LoVo (cell line): Measurements from ENCODE around the gene IGF1R.

Experiments
- DNase-seq: peaks from one replicate; pipeline ENCODE4 v3.0.0-alpha.2; 2016; ENCODE audit warnings: low spot score

IGF1R gene

DNA sequence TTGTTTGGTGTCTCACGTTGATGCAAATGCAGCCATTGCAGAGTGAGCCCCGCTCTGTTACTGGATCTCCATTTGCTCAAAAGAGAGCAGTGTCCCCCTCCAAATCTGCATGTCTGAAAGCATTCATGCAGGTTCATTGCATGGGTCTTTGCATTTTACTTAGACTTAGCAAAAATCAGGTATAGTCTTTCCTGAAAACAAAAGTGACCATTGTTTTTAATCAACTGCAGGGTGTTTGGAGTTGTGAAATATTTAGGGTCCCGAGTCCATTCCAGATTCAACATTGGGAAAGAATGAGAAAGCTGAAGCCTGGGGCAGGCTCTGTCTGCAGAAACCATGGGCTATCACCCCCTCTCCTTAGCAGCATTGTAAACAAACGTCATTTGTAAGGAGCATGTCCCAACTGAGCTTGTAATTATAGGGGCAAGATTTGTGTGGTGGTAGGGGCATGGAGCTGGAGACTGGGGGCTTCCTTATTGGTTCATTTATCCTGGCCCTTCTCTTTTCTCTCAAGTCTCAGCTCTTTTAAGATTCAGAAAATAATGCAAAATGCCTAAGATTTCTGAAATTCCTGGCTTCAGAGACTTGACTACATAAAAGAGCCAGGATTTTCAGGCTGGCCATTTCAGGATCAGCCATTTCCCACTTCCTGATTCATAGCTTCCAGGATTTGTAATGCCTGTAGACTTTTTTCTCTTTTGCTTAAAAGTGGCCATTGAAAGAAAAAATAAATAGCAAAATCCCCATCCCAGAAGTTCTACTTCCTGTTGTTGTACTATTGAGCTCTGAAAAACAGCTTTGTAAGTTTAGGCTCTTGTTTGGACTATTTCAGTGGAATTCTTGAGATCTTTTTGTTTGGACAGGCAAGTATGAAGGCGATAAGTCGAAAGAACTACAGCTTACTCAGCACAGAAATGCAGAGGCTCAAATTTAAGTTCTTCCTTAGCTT is 23.0 kb downstream of the IGF1R start:
- DNase-seq, result no peak

DNA sequence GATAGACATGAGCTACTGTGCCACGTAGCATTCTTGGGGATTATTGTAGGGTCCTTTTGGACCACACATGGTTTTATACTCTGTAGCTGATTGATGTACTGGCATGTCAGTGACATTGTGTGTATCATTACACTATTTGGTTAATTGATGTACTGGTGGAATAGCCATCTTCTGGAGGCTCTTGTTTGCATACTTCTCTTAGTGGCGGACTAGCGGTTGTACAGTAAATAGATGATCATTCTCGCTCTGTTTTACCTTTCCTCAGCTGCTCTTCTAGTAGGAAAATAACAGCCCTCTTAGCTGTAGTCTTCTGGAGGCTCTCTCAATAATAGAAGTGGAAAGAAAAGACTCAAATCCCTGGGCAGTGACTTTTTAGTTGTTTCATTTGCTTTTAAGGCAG is 24.8 kb downstream of the IGF1R start:
- DNase-seq, result no peak

DNA sequence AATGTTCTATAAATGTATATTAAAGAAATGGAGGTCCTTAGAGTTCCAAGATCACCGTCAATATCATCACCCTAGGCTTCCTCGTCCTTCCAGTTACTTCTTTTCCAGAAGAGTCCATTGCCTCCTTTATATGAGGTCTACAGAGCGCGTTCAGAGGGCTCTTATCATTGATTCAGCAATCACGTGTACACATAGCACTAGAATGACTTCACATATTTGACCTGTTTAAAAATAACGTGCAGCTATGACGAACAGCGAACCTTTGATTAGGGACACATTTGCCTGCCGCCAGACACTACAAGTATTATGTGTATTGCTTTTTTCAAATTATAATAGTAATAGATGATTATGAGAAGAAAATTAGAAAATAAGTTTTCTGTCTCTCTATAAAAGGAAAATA is 26.0 kb downstream of the IGF1R start:
- DNase-seq, result no peak

DNA sequence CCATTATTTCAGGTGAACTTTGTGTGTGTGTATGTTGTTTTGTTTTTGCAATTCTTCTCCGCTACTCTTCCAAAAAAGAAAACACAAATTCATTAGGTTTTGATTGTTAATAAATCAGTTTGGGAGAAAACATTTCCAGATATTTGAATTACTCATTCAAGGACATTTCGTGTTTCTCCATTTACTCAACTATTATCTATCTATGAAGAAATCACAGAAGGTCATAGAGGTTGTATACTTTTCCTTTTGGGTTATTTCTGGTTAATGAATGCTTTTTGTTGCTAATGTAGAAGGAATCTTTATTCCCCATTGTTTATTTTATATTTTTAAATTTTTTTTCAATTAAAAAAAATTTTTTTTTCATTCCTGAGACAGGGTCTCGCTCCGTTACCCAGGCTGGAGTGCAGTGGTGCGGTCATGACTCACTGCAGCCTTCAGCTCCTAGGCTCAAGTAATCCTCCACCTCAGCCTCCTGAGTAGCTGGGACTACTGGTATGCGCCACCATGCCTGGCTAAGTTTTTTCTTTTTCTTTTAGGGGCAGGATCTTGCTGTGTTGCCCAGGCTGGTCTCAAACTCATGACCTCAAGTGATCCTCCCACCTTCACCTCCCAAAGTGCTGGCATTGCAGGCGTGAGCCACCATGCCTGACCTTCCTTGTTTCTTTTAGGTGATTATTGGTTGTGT is 28.4 kb downstream of the IGF1R start:
- DNase-seq, result no peak

DNA sequence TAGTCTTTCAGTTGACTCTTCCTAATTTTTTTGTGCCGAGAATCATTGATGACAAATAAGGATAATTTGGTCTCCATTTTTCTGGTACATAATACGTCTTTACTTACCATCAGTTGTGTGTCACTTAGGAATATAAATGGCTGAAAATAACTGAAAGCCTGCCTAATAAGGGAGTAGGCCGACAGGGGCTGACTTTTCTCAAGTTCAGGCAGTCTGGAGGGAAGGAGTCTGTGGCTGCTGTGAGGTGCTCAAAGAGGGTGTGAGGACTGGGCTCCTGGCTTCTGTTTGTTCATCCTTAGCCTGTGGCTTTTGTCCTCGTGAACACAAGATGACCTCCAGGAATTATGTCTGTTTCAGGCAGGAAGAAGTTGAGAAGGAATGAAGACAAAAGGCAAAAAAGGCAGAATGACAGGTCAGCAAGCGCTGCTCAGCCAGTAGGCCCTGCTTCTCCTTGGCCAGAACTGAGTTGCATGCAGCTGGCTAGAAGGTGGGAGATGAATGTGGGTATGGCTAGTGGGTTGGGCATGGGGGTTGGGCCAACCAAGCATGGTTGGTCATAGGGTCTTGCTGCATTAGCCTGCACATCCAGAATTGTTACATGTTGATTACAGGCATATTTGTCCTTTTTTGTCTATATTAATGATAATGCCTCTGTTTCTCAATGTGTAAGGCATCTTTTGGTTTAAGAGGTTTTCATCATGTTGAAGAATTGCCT is 29.2 kb downstream of the IGF1R start:
- DNase-seq, result no peak

DNA sequence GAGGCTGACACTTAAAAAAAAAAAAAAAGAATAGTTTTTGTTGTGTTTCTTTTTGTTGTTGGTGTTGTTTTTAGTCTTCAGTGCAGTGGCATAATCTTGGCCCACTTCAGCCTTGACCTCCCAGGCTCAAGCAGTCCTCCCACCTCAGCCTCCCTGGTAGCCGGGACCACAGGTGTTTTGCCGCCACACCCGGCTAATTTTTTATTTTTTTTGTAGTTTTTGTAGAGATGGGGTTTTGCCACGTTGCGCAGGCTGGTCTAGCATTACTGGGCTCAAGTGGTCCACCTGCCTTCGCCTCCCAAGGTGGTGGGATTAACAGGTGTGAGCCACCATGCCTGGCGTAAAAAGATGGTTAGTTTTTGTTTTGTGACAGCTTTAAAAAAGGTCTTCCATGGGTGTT is 30.1 kb downstream of the IGF1R start:
- no peak for DNase-seq

DNA sequence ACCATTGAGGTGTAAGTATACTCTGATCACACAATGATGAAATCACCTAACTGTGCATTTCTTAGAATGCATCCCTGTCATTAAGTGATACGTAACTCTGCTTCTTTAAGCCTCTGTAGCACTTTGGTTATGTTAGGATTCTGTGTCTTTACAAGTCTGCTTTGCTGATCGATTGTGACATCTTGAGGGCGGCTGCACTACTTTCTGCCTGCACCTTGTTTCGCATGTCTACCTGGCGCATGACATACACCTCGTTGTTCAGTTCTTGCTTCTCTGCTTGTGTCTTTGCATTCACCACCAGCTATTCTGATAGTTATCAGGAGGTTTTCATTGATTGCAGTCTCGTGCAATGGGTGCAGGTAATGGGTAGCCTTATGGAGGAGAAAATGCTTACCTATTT is 32.7 kb downstream of the IGF1R start:
- DNase-seq, result no peak

DNA sequence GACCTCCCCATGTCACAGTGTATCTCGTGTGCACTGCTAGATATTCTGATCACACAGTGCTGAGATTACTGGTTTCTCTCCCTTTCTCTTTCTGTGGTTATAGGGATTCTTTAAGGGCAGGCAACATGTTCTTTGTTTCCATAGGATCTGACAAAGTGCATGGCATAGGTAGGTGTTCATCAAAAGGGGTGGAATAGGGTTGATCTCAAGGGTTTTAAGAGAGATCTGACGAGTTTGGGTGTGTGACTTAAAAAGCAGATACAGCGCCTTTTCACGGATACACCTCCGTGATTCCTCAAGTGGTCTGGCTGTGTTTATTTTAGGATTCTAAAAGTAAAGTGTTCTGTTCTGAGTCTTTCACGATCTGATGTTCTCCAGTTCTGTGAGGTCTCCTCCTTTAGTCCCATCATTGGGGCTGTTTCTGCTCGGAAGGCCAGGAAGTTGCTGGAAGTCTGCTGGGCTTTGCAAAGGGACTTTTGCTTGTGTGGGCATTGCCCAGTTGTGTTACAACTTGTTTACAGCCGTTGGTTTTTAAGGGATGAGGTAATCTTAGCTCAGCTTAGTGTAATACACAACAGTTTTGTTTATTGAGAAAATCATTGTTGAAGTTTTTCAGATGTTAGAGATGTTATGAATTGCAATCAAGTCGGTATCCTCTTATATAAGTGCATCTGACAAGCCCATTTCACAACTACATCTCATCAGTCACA is 34.8 kb downstream of the IGF1R start:
- DNase-seq, result no peak

DNA sequence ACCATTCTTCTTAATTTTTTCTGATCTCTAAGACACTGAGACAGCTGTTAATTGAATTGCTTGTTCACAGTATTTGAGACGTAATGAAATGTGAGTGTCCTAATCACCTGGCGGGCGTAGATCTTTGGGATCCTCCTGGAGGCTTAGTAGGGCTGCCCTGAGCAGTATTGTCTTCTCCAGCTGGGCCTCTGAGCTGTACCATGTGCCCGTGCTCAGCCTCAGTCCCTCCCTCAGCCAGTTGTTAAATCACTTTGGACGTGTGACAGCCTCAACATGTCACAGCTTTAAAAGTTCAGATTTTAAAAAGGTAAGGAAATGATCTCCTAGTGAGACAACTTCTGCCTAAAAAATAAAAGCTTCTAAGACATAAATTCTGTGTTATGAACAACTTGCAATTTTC is 35.5 kb downstream of the IGF1R start:
- no peak for DNase-seq

DNA sequence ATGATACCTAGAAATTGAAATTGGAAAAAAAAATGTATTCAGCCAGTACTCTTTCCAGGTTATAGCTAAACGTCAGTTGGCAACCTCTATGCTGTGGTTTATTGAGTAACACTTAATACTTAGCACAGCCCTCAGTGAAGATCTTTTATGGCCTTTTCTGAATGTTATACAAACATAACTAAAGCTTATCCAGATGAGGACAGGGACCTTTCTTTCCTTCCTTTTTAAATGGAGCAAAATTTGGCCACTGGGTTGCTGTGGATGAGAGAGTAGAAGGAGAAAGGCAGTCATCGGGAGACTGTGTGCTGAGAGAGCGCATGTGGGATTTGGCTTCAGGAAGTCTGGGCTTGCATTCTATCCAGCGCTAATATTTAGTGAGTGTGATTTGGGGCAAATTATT is 36.1 kb downstream of the IGF1R start:
- DNase-seq, result no peak

DNA sequence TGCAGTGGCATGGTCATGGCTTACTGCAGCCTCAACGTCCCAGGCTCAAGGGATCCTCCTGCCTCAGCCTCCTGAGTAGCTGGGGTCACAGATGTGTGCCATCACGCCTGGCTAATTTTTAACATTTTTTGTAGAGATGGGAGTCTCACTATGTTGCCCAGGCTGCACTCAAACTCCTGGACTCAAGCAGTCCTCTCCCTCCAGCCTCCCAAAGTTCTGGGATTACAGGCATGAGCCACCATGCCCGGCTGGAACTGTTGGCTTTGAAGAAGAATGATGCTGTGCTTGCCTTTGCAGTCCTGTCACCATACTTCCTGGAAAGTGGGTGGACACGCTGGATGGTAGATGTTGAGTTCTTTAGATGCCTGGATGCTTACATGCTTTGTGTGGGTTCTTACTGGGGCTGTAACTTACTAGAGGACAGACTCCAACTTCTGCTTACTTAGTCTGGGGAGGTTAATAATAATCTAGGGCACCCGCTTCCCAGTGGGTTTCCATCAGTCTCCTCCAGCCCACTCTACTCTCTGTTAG is 36.7 kb downstream of the IGF1R start:
- DNase-seq, result no peak

DNA sequence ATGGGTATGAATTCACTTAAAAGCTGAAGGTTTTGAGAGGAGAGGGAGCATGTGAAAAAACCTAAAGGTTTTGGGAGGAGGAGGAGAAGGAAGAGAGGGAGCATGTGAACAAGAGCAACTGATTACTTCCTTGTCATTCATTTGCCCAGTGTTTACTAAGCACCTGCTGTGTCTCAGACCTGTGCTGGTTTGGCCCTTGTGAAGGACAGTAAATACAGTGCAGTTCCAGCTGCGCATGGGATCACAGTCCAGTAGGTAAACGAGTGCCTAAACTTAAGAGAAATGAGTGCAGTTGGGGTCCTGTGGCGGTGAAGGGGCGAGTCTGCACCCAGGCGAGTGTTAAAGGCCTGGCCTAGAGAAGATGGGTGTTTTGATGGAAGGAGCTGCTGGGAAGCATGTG is 38.6 kb downstream of the IGF1R start:
- DNase-seq, result no peak

DNA sequence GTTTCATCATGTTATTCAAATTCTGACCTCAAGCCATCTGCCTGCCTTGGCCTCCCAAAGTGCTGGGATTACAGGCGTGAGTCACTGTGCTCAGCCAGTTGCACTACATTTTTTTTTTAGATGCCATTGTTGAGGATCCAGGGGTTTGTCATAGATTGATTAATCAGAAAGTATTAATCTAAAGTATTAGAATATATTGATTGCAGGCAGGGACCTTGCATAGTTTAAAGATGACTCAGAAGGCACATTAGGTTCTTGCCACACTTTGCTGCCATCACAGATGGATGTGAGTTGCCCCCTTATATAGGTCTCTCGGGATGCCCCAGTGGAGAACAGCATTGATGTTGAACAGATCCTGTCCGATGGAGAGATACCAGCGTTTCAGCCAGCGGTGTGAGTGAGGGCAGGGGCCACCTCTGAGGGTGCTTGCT is 41.1 kb downstream of the IGF1R start:
- DNase-seq, result no peak

DNA sequence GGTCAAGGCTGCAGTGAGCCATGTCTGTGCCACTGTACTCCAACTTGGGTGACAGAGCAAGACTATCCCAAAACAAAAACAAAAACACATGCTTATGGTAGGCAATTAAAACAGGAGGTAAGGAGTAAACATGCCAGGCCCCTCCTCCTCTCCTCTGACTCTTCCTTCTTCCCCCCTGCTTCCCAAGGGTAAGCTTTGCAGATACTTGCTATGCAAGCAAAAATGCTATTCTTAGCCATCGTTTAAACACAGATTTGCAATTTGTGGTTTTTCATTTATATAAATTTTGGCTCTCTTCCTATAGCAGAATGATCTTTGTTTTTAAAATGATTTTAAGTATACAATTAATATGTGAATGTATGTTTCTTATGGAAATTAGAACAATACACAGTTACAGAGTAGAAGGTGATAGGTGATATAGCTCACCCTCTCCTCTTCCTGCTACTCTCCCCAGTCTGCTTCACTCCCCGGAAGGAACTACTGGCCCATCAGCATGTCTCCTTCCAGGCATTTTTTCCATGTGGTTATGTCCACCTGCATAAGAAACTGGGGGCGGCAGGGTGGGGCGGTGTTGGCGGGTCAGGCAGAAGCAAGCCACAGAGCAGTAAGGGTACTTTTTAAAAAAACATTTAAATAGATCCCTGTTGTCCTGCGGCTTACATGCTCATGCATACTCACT is 42.1 kb downstream of the IGF1R start:
- DNase-seq, result no peak

DNA sequence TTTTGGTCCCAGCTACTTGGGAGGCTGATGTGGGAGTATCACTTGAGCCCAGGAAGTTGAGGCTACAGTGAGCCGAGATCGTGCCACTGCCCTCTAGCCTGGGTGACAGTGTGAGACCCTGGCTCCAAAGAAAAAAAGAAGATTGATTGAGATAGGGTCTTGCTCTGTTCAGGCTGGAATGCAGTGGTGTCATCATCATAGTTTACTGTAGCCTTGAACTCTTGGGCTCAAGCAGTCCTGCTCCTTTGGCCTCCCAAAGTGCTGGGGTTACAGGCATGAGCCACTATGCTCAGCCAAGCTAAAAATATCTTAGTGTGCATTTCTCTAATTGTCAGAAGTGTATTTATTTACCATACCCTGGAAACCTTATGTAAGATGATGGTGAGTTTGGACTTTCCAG is 43.9 kb downstream of the IGF1R start:
- no peak for DNase-seq

DNA sequence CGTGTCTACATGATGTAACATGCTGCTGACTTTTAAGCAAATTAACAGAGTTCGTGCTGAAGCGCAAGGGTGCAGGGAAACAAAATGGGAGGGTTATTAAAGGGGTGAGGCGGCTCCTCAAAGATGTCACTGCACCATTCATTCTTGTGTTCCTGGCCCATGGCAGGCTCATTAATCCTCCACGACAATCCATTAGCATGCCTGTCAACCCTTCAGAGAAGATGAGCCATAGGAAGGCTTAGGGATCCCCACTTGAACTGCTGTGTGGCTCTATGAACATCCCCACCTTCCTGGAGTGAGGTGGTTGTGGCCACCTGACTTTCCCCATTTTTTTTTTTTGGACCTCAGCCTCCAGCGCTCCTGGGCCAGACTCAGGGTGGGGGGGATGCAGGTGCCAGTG is 45.8 kb downstream of the IGF1R start:
- DNase-seq, result no peak

DNA sequence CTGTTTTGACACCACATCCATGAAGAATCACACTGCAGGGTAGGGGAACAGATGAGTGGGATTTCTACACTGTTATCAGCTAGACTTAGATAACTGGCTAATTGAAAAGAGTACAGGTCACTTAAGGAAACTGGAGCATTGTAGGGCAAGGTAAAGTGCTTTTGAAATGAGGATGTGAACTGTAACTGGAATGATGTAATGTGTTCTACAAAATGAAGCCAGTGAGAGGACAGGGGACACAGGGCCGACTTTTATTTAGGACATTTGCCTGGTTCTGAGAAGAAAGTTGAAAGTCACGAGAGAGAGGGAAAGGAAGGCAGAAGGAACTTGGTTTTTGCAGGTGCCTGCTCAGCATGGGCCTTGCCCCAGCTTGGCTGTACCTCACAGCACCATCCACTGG is 50.5 kb downstream of the IGF1R start:
- DNase-seq, result no peak

DNA sequence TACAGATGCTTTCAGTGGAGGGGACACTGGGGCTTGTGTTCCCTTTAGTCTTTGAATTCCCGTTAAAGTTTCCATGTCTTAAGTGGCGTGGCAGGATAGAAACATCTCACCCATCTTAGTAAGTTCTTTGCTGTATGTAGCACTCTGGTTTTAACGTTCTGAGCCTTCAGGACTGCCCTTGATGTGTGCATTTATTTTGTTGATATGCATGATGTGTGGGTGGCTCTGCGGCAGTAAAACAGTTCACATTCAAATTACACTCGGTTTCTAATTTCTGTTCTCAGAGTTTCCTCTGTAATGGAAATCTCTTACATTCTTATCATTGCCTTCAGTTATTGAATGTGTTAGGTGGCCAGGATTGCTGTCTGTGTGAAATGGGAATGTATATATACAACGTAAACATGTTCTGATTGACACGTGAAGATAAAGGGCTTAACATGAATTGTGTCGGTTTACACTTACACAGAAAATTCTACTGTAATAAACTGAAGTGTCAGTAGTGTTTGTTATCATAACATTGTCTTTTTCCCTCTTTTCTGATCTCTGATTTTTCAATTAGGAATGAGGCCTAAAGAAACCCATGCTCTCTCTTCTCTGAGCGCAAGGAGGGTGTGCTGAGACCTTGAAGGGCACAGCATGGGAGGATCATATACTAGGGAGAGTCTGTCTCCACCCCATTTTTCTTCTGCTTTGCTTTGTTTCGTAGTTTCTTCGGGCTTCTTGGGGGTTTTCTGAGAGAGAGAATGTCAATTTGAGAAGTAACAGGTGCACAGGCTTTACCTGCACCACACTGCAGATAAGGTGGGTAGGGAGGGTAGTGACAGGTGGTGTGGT is 51.5 kb downstream of the IGF1R start:
- DNase-seq, result no peak

DNA sequence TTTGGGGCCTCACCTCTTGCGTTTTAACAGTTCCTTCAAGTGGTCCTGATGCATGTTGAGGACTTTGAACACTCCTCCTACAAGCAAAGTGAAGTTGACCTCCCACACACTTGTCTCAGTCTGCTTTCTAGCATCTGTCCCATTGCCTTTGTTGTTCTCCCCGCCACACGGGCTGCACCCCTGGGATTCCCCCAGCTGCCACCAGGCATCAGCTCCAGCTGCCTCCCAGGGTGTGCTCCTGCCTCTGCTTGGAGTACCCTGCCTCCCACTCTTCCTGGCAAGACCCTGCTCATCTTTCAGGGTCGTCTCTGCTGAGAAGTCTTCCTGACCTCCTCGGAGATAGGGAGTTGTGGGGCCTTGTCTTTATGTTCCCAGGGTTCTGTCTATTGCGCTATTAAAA is 52.2 kb downstream of the IGF1R start:
- no peak for DNase-seq

DNA sequence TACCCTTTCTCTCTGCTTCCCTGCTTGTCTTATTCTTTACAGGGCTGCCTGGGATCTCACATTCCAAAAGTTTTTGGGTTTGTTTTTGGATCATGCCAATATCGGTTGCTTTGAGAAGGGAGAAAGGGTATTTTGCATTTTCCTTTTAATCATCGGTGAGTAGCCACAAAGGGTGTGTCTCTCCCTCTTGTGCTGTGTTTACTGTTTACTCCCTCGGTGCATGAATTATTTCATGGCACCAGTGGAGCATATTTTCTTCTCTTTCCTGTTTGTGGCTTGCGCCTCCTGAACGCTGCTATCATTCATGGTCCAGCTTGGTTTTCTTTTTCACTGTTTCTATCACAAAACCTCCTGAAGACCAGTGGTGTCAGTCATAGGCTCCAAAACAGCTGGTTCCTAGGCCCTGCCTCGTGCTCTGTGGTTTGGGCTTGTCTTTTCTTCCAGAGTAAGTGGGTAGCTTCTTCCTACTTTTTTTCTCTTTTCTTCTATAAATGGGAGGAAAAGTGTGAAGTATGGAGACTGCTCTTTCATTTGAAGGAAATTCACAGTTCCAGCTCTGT is 54.9 kb downstream of the IGF1R start:
- DNase-seq, result no peak
